Measurements from ENCODE around the gene CFAP74.

DNA sequence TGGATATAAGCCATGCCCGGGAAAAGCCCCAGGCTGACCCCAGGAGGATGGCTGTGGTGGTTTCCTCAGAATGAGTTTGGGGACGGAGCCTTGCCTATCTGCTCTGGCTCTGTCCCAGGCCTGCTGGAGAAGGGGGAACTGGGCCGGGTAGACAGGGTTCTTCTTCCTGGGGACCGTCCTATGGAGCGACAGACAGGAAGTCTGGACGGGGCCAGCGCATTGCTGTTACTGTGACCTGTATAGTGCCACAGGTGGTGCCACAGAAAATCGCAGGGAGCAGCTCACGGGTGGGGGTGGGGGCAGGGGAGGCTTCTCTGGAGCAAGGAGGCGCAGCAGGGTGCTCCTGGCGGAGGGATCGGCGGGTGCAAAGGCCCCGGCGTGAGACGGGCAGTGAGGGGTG lies 36.4 kb downstream of the CFAP74 start:
- no peak for TF ChIP-seq YY1 (IDR thresholded peaks at IDR 0.05; ENCODE audit: low read depth)
- no peak for TF ChIP-seq TEAD4 (IDR thresholded peaks at IDR 0.05)
- TF ChIP-seq EGR1 (IDR thresholded peaks at IDR 0.05) = no peak
- TF ChIP-seq, protein P1, sequence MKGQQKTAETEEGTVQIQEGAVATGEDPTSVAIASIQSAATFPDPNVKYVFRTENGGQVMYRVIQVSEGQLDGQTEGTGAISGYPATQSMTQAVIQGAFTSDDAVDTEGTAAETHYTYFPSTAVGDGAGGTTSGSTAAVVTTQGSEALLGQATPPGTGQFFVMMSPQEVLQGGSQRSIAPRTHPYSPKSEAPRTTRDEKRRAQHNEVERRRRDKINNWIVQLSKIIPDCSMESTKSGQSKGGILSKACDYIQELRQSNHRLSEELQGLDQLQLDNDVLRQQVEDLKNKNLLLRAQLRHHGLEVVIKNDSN (IDR thresholded peaks at IDR 0.05) = no peak
- no peak for TF ChIP-seq RAD21 (IDR thresholded peaks at IDR 0.05; ENCODE audit: low read depth)
- TF ChIP-seq, protein P2, sequence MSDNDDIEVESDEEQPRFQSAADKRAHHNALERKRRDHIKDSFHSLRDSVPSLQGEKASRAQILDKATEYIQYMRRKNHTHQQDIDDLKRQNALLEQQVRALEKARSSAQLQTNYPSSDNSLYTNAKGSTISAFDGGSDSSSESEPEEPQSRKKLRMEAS (IDR thresholded peaks at IDR 0.05) = no peak
- no peak for TF ChIP-seq CEBPB (IDR thresholded peaks at IDR 0.05)
- no peak for TF ChIP-seq TAF1 (IDR thresholded peaks at IDR 0.05; ENCODE audit: low read depth)
- no peak for TF ChIP-seq EP300 (IDR thresholded peaks at IDR 0.05; ENCODE audit: borderline replicate concordance)
- TF ChIP-seq CREB1 (IDR thresholded peaks at IDR 0.05; ENCODE audit: low read depth) = no peak
- no peak for TF ChIP-seq TCF12 (IDR thresholded peaks at IDR 0.05; ENCODE audit: low read depth)
- TF ChIP-seq, protein P3, sequence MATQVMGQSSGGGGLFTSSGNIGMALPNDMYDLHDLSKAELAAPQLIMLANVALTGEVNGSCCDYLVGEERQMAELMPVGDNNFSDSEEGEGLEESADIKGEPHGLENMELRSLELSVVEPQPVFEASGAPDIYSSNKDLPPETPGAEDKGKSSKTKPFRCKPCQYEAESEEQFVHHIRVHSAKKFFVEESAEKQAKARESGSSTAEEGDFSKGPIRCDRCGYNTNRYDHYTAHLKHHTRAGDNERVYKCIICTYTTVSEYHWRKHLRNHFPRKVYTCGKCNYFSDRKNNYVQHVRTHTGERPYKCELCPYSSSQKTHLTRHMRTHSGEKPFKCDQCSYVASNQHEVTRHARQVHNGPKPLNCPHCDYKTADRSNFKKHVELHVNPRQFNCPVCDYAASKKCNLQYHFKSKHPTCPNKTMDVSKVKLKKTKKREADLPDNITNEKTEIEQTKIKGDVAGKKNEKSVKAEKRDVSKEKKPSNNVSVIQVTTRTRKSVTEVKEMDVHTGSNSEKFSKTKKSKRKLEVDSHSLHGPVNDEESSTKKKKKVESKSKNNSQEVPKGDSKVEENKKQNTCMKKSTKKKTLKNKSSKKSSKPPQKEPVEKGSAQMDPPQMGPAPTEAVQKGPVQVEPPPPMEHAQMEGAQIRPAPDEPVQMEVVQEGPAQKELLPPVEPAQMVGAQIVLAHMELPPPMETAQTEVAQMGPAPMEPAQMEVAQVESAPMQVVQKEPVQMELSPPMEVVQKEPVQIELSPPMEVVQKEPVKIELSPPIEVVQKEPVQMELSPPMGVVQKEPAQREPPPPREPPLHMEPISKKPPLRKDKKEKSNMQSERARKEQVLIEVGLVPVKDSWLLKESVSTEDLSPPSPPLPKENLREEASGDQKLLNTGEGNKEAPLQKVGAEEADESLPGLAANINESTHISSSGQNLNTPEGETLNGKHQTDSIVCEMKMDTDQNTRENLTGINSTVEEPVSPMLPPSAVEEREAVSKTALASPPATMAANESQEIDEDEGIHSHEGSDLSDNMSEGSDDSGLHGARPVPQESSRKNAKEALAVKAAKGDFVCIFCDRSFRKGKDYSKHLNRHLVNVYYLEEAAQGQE (IDR thresholded peaks at IDR 0.05; ENCODE audit: low read depth) = no peak
- TF ChIP-seq NFIC (IDR thresholded peaks at IDR 0.05) = no peak
- TF ChIP-seq ZBTB7A (IDR thresholded peaks at IDR 0.05; ENCODE audit: low read depth) = no peak
